Upper lobe of right lung (tissue), 1 donor: ENCODE data around the gene PAN2. TPM values are rescaled to one million over a fixed set of nuclear protein-coding genes. Genes with fewer than 3 reads are reported as not detected.
"Not testable (repeated sequence)": the region's sequence is repeated elsewhere in the genome, so short reads cannot be mapped to it uniquely, and the experiment has no call there.

Source experiments
- ATAC-seq: fragments of 200-7000 bp; cut with Tn5 transposase; one replicate; pipeline ENCODE4 v1.9.1; 2020; ENCODE audit warnings: mild to moderate bottlenecking, moderate library complexity
- DNase-seq: peaks from one replicate; pipeline ENCODE4 v3.0.0-alpha.2; 2020
- H3K27ac ChIP-seq: fragments of 200-600 bp; one replicate; pipeline ENCODE4 v1.8.0; 2022
- H3K27me3 ChIP-seq: fragments of 200-600 bp; one replicate; pipeline ENCODE4 v1.8.0; 2022; ENCODE audit warnings: mild to moderate bottlenecking
- H3K36me3 ChIP-seq: fragments of 200-600 bp; one replicate; pipeline ENCODE4 v1.8.0; 2022
- H3K4me1 ChIP-seq: fragments of 200-600 bp; one replicate; pipeline ENCODE4 v1.8.0; 2022
- H3K4me3 ChIP-seq: fragments of 200-600 bp; one replicate; pipeline ENCODE4 v1.8.0; 2022; ENCODE audit warnings: mild to moderate bottlenecking
- H3K9me3 ChIP-seq: fragments of 200-600 bp; one replicate; pipeline ENCODE4 v1.8.0; 2022
- CTCF ChIP-seq: fragments of 200-600 bp; IDR thresholded peaks from one replicate; pipeline ENCODE4 v1.8.0; 2022; ENCODE audit warnings: antibody characterized with exemption
- intact Hi-C: fragments of 100-400 bp; cut with DNase I; formaldehyde crosslinking; loops from one replicate; pipeline ENCODE4 v1.11.0; 2022
- total RNA-seq: library from RNA; stranded (reverse); fragmentation: NEBNext Ultra II Directional; extraction: Animal tissue kit (Norgen Biotek cat#: 25700); gene quantifications from one replicate; pipeline ENCODE4 v1.2.1, GENCODE V29; 2021
- donor health status: DM: no; HTN: yes; CAD: no; lungs with severe emphysema.

PAN2 gene
- total RNA-seq, 1 donor from 2014 or later: 84.4 TPM

- H3K4me3 ChIP-seq: peak within 1 kb of the TSS; percentile 94
- DNase-seq (peak; percentile 100), ATAC-seq (peak; percentile 99)
- intact Hi-C loops: no loop called here
- H3K27ac ChIP-seq: peak within 1 kb of the TSS; percentile 98
- H3K36me3 ChIP-seq: peaks cover 18% of the 10 kb centered on the region
- TF ChIP-seq CTCF: no peak
- no peaks in the 10 kb centered on the region for H3K27me3 ChIP-seq
- no peaks in the 10 kb centered on the region for H3K9me3 ChIP-seq
- peaks cover 22% of the 10 kb centered on the region for H3K4me1 ChIP-seq
These were observed 26.3 kb upstream of the PAN2 start, which contains the start of gene STAT2 for GRCh38 chr12:56359851-56360767. Gene STAT2, minus strand, starts transcription at chr12:56360107. Its CDS starts 3,536 bp downstream, at chr12:56356571.

- Histone ChIP-seq H3K9me3 (no peaks in the 10 kb centered on the region), H3K36me3 (peaks cover 29% of the 10 kb centered on the region), H3K4me1 (peaks cover 22% of the 10 kb centered on the region), H3K27ac (peak overlapping the region; percentile 98), H3K4me3 (peak overlapping the region; percentile 94), H3K27me3 (no peaks in the 10 kb centered on the region)
- DNase-seq: no peak
- intact Hi-C loops: no loop called here
- ATAC-seq: no peak
- TF ChIP-seq CTCF: no peak
These were observed 25.2 kb upstream of the PAN2 start for GRCh38 chr12:56358836-56359532.

GRCh38 chr12:56351325-56351724, 17.5 kb upstream of the PAN2 start:
- Histone ChIP-seq H3K4me1 (no peaks in the 10 kb centered on the region), H3K4me3 (no peak overlapping the region), H3K36me3 (peaks cover 99% of the 10 kb centered on the region), H3K9me3 (no peaks in the 10 kb centered on the region), H3K27me3 (no peaks in the 10 kb centered on the region), H3K27ac (no peak overlapping the region)
- intact Hi-C loops: no loop called here
- ATAC-seq: no peak
- no peak for DNase-seq
- no peak for TF ChIP-seq CTCF

- intact Hi-C loops: no loop called here
These were observed 16.9 kb upstream of the PAN2 start for GRCh38 chr12:56350662-56351061.

GRCh38 chr12:56348776-56349175, 15.0 kb upstream of the PAN2 start:
- DNase-seq (no peak), ATAC-seq (no peak)
- peaks cover 99% of the 10 kb centered on the region for H3K36me3 ChIP-seq
- TF ChIP-seq CTCF: no peak
- intact Hi-C loops: no loop called here
- no peaks in the 10 kb centered on the region for H3K9me3 ChIP-seq
- no peak overlapping the region for H3K4me3 ChIP-seq
- no peaks in the 10 kb centered on the region for H3K4me1 ChIP-seq
- no peak overlapping the region for H3K27ac ChIP-seq
- H3K27me3 ChIP-seq: no peaks in the 10 kb centered on the region

More at GRCh38 chr12:56350662-56351061, 16.9 kb upstream of the PAN2 start:
- DNase-seq (no peak), ATAC-seq (no peak)
- Histone ChIP-seq H3K9me3 (no peaks in the 10 kb centered on the region), H3K4me1 (no peaks in the 10 kb centered on the region), H3K36me3 (peaks cover 99% of the 10 kb centered on the region), H3K4me3 (no peak overlapping the region), H3K27ac (no peak overlapping the region), H3K27me3 (no peaks in the 10 kb centered on the region)
- TF ChIP-seq CTCF: no peak

GRCh38 chr12:56347255-56347654, 13.5 kb upstream of the PAN2 start:
- H3K36me3 ChIP-seq: peaks cover 99% of the 10 kb centered on the region
- H3K27ac ChIP-seq, DNase-seq, H3K4me3 ChIP-seq, ATAC-seq, intact Hi-C loops, H3K27me3 ChIP-seq, H3K9me3 ChIP-seq, H3K4me1 ChIP-seq: not testable (repeated sequence)
